DND-41 (cell line): ENCODE measurements around the gene SPECC1.

Experiments
- ATAC-seq: fragments of 200-7000 bp; cut with Tn5 transposase; 3 replicates; pipeline ENCODE4 v1.9.1; 2021; ENCODE audit warnings: low read depth; ENCODE audit not compliant: insufficient read depth
- DNase-seq: peaks from one replicate; pipeline ENCODE4 v3.0.0-alpha.2; 2020
- H2AFZ ChIP-seq: 2 replicates; pipeline ENCODE4 v1.6.0; 2012; ENCODE audit warnings: low read depth, low read length
- H3K27ac ChIP-seq: 2 replicates; pipeline ENCODE4 v1.5.1; 2012; ENCODE audit warnings: low read length, inconsistent platforms
- H3K27me3 ChIP-seq: fragments of 200-600 bp; sonication (generic); 2 replicates; pipeline ENCODE4 v1.6.0; 2012; ENCODE audit warnings: low read length, mild to moderate bottlenecking, inconsistent platforms; ENCODE audit not compliant: insufficient read depth, poor library complexity
- H3K36me3 ChIP-seq: 2 replicates; pipeline ENCODE4 v1.5.1; 2012; ENCODE audit warnings: low read length, inconsistent platforms; ENCODE audit not compliant: insufficient read depth
- H3K4me1 ChIP-seq: 2 replicates; pipeline ENCODE4 v1.5.1; 2012; ENCODE audit warnings: mild to moderate bottlenecking, low read length; ENCODE audit not compliant: insufficient read depth
- H3K4me2 ChIP-seq: 2 replicates; pipeline ENCODE4 v1.6.0; 2012; ENCODE audit warnings: mild to moderate bottlenecking, moderate library complexity, low read length, inconsistent platforms; ENCODE audit not compliant: insufficient read depth
- H3K4me3 ChIP-seq, 2 experiments: fragments of 200-600 bp in 1 of 2; shearing (Covaris generic) in 1 of 2; 2 replicates each; pipeline ENCODE4 v1.5.1; 2012 to 2016; ENCODE audit warnings: inconsistent platforms in 2 of 2, low read length in 2 of 2, mild to moderate bottlenecking in 2 of 2, low read depth in 1 of 2, moderate library complexity in 1 of 2
- H3K79me2 ChIP-seq: 2 replicates; pipeline ENCODE4 v1.6.0; 2012; ENCODE audit warnings: low read length, inconsistent platforms; ENCODE audit not compliant: insufficient read depth
- H3K9ac ChIP-seq: 2 replicates; pipeline ENCODE4 v1.6.0; 2012; ENCODE audit warnings: low read depth, mild to moderate bottlenecking, inconsistent platforms, low read length, moderate library complexity
- H3K9me3 ChIP-seq: 2 replicates; pipeline ENCODE4 v1.5.1; 2012; ENCODE audit warnings: low read length, moderate library complexity, mild to moderate bottlenecking, inconsistent platforms; ENCODE audit not compliant: insufficient read depth, severe bottlenecking
- H4K20me1 ChIP-seq: 2 replicates; pipeline ENCODE4 v1.6.0; 2012; ENCODE audit warnings: low read length; ENCODE audit not compliant: insufficient read depth
- EZH2 ChIP-seq: IDR thresholded peaks from 3 replicates; pipeline ENCODE4 v1.6.1; 2012; ENCODE audit warnings: borderline replicate concordance, low read depth, mild to moderate bottlenecking, moderate library complexity, low read length, inconsistent platforms; ENCODE audit not compliant: severe bottlenecking
- TF ChIP-seq, protein P1 (sequence below): IDR thresholded peaks from 2 replicates; pipeline ENCODE4 v1.5.1; 2012; ENCODE audit warnings: borderline replicate concordance, low read length, moderate library complexity, mild to moderate bottlenecking; ENCODE audit not compliant: poor library complexity, severe bottlenecking; ENCODE audit errors: extremely low read depth

The SPECC1 gene

DNA sequence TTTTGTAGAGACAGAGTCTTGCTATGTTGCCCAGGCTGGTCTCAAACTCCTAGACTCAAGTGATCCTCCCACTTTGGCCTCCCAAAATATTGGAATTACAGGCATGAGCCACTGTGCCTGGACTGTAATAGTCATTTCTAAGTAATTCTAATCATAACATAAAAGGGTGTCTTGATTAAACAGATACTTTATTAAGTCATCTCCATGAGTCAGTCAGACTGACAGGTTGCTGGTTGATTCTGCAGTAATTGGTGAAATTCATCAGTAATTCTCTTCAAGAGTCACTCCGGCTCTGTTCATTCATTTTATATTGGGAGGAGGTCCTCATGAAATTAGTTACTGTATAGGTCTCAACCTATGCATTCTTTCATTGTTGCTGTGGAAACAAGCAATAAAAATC lies 85.6 kb downstream of the SPECC1 start:
- Histone ChIP-seq H3K27ac (no peak overlapping the region), H3K36me3 (no peaks in the 10 kb centered on the region), H2AFZ (no peak overlapping the region), H3K27me3 (peaks cover 8% of the 10 kb centered on the region), H3K4me1 (no peaks in the 10 kb centered on the region), H3K4me3 (no peak overlapping the region), H3K9me3 (no peaks in the 10 kb centered on the region), H4K20me1 (no peaks in the 10 kb centered on the region; the same call in 1 of the 2 replicates), H3K4me2 (no peak overlapping the region), H3K9ac (no peak overlapping the region), H3K79me2 (no peaks in the 10 kb centered on the region)
- ATAC-seq: no peak
- no peak for TF ChIP-seq EZH2
- TF ChIP-seq, protein P1, sequence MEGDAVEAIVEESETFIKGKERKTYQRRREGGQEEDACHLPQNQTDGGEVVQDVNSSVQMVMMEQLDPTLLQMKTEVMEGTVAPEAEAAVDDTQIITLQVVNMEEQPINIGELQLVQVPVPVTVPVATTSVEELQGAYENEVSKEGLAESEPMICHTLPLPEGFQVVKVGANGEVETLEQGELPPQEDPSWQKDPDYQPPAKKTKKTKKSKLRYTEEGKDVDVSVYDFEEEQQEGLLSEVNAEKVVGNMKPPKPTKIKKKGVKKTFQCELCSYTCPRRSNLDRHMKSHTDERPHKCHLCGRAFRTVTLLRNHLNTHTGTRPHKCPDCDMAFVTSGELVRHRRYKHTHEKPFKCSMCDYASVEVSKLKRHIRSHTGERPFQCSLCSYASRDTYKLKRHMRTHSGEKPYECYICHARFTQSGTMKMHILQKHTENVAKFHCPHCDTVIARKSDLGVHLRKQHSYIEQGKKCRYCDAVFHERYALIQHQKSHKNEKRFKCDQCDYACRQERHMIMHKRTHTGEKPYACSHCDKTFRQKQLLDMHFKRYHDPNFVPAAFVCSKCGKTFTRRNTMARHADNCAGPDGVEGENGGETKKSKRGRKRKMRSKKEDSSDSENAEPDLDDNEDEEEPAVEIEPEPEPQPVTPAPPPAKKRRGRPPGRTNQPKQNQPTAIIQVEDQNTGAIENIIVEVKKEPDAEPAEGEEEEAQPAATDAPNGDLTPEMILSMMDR: no peak
- DNase-seq: no peak

DNA sequence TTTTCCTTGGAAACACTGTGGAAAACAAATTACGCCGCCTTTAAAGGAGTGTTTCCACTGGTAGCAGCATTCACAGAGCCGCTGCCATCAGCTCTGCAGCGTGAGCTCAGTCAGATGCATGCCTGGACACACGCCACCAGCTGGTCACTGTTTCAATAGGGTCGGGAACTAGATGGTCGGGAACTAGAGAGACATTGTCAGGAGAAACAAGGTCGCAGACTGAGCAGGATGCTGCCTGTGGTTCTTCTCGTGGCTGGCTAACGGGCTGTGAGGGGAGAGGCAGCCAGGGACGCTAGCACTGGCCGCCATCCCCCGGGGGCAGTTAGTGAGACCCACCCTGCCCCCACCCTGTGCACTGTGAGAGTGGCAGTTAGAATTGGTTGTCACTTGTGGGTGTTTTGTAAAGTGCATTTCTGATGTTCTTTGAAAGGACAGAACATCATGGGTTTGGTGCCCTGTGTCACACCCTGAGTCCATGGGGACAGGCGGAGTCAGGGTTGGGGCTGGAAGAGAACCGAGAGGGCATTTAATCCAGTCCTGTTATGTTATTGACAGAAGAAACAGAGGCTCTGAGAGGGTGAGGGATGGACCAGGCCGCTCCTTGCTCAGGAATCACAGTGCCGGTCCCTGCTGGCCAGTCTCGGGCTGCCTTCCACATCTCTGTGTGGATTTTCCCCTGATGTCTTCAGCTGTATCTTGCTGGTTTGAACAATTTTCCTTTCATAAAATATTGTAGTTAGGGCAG lies 86.3 kb downstream of the SPECC1 start:
- Histone ChIP-seq H3K27me3 (peaks cover 8% of the 10 kb centered on the region), H2AFZ (no peak overlapping the region), H3K9me3 (no peaks in the 10 kb centered on the region), H3K4me3 (no peak overlapping the region), H3K9ac (no peak overlapping the region), H3K4me1 (no peaks in the 10 kb centered on the region), H3K36me3 (no peaks in the 10 kb centered on the region), H3K79me2 (no peaks in the 10 kb centered on the region), H4K20me1 (no peaks in the 10 kb centered on the region; the same call in 1 of the 2 replicates), H3K4me2 (no peak overlapping the region), H3K27ac (no peak overlapping the region)
- ATAC-seq (no peak), DNase-seq (no peak)
- TF ChIP-seq, protein P1: no peak
- no peak for TF ChIP-seq EZH2

DNA sequence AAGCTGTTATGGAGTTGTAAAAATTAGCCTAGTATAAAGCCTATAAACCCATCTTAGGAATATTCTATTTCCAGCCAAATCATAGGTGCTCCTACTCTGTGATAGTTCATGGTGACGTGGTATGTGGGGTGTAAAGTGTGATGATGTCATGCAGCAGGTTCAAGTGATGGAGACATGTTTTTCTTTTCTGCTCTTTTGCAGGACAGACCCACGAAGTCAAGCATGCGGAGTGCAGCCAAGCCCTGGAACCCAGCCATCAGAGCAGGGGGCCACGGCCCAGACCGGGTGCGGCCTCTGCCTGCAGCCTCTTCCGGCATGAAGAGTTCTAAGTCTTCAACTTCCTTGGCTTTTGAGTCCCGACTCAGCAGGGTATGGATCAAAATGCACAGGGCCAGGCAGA lies 87.3 kb downstream of the SPECC1 start:
- no peaks in the 10 kb centered on the region for H3K36me3 ChIP-seq
- no peak for DNase-seq
- TF ChIP-seq EZH2: no peak
- TF ChIP-seq, protein P1: no peak
- peaks cover 8% of the 10 kb centered on the region for H3K27me3 ChIP-seq
- H2AFZ ChIP-seq: no peak overlapping the region
- ATAC-seq: no peak
- no peaks in the 10 kb centered on the region for H3K79me2 ChIP-seq
- no peaks in the 10 kb centered on the region for H3K9me3 ChIP-seq
- no peak overlapping the region for H3K4me3 ChIP-seq
- H3K9ac ChIP-seq: no peak overlapping the region
- no peak overlapping the region for H3K27ac ChIP-seq
- H4K20me1 ChIP-seq: no peaks in the 10 kb centered on the region; the same call in 1 of the 2 replicates
- no peaks in the 10 kb centered on the region for H3K4me1 ChIP-seq
- H3K4me2 ChIP-seq: no peak overlapping the region
